DND-41 (cell line): ENCODE measurements around the gene ARHGEF16.

ENCODE experiments used
- EZH2 ChIP-seq: IDR thresholded peaks from 3 replicates; pipeline ENCODE4 v1.6.1; 2012; ENCODE audit warnings: borderline replicate concordance, low read depth, mild to moderate bottlenecking, moderate library complexity, low read length, inconsistent platforms; ENCODE audit not compliant: severe bottlenecking
- TF ChIP-seq, protein P1 (sequence below): IDR thresholded peaks from 2 replicates; pipeline ENCODE4 v1.5.1; 2012; ENCODE audit warnings: borderline replicate concordance, low read length, moderate library complexity, mild to moderate bottlenecking; ENCODE audit not compliant: poor library complexity, severe bottlenecking; ENCODE audit errors: extremely low read depth

DNA sequence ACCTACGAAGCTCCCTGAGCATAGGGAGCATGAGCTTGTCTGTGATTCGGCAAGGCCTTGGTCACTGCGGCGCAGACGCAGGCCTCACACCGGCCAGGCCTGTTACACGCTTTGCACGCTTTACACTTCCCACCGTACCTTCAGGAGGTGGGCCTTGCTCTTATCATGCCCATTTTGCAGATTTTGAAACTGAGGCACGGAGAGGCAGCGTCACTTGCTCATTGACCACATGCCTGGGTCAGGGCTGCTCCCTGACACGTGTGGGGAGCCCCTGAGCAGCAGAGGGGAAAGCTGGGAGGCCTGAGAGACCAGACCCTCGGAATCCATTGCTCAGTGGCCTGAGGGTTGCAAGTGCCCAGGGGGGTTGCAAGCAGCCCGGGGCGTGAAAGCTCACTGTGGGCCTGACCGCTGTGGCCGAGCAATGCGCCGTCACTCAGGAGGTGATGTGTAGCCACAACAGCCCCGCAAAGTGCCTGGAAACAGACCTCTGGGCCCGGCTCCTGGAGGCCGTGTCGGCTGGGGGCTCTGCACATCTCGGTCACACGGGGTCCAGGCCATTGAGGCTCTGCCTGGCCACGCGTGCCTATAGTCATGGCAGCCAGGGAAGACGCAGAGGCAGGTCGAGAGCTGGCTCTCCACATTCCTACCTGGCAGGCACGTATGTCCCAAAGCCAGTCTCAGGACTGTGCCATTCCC lies 6.9 kb downstream of the ARHGEF16 start:
- TF ChIP-seq, protein P1, sequence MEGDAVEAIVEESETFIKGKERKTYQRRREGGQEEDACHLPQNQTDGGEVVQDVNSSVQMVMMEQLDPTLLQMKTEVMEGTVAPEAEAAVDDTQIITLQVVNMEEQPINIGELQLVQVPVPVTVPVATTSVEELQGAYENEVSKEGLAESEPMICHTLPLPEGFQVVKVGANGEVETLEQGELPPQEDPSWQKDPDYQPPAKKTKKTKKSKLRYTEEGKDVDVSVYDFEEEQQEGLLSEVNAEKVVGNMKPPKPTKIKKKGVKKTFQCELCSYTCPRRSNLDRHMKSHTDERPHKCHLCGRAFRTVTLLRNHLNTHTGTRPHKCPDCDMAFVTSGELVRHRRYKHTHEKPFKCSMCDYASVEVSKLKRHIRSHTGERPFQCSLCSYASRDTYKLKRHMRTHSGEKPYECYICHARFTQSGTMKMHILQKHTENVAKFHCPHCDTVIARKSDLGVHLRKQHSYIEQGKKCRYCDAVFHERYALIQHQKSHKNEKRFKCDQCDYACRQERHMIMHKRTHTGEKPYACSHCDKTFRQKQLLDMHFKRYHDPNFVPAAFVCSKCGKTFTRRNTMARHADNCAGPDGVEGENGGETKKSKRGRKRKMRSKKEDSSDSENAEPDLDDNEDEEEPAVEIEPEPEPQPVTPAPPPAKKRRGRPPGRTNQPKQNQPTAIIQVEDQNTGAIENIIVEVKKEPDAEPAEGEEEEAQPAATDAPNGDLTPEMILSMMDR: no peak
- no peak for TF ChIP-seq EZH2
